SK-N-MC (cell line): ENCODE results near the gene WAC.

Source experiments
- EZH2 ChIP-seq: fragments of 200-600 bp; sonication (generic); IDR thresholded peaks from one replicate; pipeline ENCODE4 v1.6.1; 2017; ENCODE audit warnings: antibody characterized with exemption
- FOXP2 ChIP-seq: optimal IDR thresholded peaks from 2 replicates; pipeline ENCODE3; 2011; ENCODE audit warnings: mild to moderate bottlenecking, moderate library complexity; ENCODE audit not compliant: insufficient read depth; ENCODE audit errors: extremely low read length, control extremely low read depth
- POLR2AphosphoS5 ChIP-seq: IDR thresholded peaks from 2 replicates; pipeline ENCODE4 v1.6.1; 2012; ENCODE audit warnings: mild to moderate bottlenecking, low read depth, low read length, borderline replicate concordance

DNA sequence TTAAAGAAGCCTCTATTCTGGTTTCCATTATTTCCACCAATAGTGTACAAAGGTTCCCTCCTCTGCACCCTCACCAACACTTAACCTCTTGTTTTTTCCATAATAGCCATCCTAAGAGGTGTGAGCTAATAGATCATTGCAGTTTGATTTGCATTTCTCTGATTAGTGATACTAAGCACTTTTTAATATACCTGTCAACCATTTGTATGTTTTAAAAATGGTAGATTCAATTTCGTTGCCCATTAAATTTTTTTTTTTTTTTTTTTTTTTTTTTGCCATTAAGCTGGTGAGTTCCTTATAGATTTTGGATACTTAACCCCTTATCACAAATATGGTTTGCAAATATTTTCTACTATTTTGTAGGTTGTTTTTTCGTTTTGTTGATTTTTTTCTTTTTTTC, 23.2 kb downstream of the WAC start:
- TF ChIP-seq EZH2 (no peak), POLR2AphosphoS5 (no peak), FOXP2 (no peak)
